T-helper 1 cell (primary cell): ENCODE measurements around the gene SOX8.
"Not testable (repeated sequence)": the region's sequence is repeated elsewhere in the genome, so short reads cannot be mapped to it uniquely, and the experiment has no call there.

Experiments used
- DNase-seq, 5 donors: peaks; one replicate each; pipeline ENCODE4 v3.0.0-alpha.2; 2012 to 2020
- total RNA-seq, 4 donors: gene quantifications; one replicate each; lab custom pipeline; 2026; lab: John Stamatoyannopoulos, UW

SOX8 gene
- total RNA-seq: 1.1 to 5.2 (median 4.2) reads per million in 4 donors

DNA sequence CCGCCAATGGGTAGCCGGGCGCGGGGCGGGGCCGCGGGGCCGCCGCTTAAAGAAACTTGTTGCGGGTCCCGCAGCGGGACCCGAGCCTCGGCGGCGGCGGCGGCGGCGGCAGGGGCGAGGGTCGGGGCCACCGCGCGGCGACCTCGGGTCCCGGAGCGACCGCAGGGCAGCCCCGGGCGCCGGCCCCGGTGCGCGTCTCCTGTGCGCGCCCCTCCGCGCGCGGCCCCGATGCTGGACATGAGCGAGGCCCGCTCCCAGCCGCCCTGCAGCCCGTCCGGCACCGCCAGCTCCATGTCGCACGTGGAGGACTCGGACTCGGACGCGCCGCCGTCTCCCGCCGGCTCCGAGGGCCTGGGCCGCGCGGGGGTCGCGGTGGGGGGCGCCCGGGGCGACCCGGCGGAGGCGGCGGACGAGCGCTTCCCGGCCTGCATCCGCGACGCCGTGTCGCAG, at the start of gene SOX8:
SOX8 (plus strand) TSS at position 76 of the 450 bp plus-strand sequence; CDS start at position 229, 153 bp downstream.
- DNase-seq: no peak

GRCh38 chr16:932831-933330, 48.7 kb upstream of the SOX8 start:
- DNase-seq: no peak

- DNase-seq: no peak
Measured at GRCh38 chr16:933581-933980, 48.0 kb upstream of the SOX8 start.

DNA sequence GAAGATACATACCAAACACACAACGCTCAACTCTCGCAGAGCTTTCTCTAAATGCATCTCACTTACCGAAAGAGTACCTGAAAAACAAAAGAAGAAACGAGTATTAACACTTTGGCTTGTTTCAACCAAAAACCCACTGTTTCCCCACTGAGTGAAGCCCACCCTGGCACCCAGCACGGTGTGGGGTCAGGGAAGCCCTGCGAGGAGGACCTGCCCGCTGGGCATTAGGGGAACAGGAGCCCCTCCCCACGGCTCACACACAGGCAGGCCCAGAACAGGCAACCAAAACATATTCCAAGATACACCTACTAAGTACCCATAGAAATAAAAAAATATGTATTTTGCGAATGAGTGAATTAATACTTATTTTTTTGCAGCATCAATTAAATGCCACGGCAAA, 47.4 kb upstream of the SOX8 start:
- DNase-seq: no peak

DNA sequence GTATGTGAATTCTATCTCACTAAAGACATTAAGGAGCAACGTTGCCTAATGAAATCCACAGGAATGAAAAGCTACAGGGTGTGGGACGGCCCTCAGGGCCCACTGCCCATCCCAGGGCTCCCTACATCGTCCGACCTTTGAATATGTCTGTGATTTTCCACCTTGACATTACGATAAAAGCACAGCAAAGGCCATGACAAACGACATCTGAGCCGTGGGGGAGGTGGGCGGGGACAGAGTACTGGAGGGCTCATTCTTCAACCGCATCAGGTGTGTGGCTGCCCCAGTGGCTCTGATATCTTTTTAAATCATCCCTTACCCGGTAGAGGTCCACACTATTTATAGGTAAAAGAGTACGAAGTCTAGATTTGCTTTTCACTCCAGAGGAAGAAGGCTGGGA, 45.9 kb upstream of the SOX8 start:
- DNase-seq: no peak

DNA sequence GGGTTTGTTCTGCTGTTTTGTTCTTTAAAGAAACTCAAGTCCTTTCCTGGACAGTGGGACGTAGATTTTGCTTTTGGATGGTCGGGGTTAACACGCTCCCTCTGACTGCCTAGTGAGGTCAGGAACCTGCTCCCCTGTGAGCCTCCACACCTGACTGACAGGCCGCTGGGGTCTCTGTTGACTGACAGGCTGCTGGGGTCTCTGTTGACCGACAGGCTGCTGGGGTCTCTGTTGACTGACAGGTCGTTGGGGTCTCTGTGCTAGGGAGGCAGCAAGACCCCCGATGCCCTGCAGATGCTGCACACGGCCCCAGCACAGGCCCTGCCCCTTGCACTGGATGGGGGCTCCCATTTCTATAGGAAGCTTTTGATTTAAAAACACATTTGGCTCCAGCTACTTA, 44.3 kb upstream of the SOX8 start:
- DNase-seq: no peak

- DNase-seq: no peak
Measured at GRCh38 chr16:937723-938122, 43.8 kb upstream of the SOX8 start.

- DNase-seq: no peak
Measured at GRCh38 chr16:938136-938535, 43.4 kb upstream of the SOX8 start.

DNA sequence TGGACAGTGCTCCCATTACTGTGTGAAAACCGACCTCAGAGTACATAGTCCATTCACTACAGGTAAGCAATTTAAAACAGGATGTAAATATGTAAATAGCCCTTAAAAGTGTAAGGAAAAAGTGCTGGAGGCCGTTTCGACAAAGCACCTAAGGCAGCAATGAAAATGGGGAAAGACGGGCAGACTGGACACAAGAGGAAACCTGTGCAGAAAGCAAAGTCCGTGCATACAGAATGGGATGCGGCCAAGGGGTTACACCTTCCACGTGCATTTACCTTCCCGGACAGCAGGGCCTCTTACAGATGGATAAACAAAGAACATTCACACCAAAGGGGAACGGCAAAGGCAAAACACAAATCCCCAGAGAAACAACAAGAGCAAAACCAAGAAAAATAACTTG, 42.8 kb upstream of the SOX8 start:
- no peak for DNase-seq

DNA sequence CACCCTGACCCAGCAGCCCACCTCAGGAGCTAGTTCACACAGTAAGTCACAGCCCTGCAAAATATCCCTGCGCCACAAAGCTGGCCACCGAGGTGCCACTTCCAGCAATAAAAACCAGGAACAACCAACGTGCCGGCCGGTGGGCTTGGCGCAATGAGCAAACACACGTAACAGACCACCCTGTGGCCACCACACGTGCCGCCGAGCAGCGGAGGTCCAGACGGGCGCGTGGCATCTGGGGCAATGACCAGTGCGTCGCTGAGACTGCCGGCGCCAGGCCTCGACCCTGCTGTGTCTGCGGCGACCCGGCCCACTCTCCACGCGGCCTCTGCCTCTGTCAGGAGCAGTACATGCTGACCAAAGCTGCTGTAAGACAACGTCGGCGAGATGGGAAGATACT, 42.3 kb upstream of the SOX8 start:
- no peak for DNase-seq

DNA sequence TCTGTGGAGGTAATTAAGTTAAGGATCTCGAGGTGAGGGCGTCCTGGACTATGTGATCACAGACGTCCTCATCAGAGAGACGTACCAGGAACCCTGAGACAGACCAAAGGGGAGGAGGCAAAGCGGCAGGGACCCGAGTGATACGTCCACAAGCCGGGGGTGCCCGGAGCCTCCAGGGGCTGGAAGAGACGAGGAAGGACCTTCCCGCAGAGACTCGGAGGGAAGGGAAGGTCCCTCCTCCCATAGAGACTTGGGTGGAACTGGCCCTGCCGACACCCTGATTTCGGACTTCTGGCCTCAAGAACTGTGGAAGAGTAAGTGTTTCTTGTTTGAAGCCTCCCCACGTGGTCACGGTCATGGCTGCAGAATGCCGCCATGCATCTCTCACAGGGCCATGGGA, 41.6 kb upstream of the SOX8 start:
- no peak for DNase-seq

- DNase-seq: no peak
Measured at GRCh38 chr16:942436-943060, 39.0 kb upstream of the SOX8 start.

- no peak for DNase-seq
Measured at GRCh38 chr16:943971-944370, 37.6 kb upstream of the SOX8 start.

- no peak for DNase-seq
Measured at GRCh38 chr16:945271-946047, 36.1 kb upstream of the SOX8 start.

- no peak for DNase-seq
Measured at GRCh38 chr16:946048-946395, 35.5 kb upstream of the SOX8 start.

GRCh38 chr16:947255-947921, 34.2 kb upstream of the SOX8 start:
- DNase-seq: no peak

GRCh38 chr16:947922-948303, 33.7 kb upstream of the SOX8 start:
- not testable (repeated sequence) for DNase-seq

GRCh38 chr16:948767-949166, 32.8 kb upstream of the SOX8 start:
- not testable (repeated sequence) for DNase-seq

DNA sequence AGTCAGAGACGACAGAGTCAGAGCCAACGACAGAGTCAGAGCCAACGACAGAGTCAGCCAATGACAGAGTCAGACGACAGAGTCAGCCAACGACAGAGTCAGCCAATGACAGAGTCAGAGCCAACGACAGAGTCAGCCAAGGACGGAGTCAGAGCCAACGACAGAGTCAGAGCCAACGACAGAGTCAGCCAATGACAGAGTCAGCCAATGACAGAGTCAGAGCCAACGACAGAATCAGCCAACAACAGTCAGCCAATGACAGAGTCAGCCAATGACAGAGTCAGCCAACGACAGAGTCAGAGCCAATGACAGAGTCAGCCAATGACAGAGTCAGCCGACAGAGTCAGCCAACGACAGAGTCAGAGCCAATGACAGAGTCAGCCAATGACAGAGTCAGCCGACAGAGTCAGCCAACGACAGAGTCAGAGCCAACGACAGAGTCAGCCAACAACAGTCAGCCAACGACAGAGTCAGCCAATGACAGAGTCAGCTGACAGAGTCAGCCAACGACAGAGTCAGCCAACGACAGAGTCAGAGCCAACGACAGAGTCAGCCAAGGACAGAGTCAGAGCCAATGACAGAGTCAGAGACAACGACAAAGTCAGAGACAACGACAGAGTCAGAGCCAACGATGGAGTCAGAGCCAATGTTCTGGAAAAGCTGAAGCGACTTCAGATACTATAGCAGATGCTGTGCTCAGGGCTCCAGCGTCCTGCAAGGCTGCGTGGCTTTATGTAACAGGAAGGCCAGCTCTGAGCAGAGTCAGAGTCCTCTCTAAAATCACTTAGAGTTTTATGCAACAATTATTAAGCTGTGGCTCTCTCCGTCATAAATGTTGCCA, 30.6 kb upstream of the SOX8 start:
- not testable (repeated sequence) for DNase-seq

GRCh38 chr16:951660-952301, 29.8 kb upstream of the SOX8 start:
- DNase-seq: no peak

DNA sequence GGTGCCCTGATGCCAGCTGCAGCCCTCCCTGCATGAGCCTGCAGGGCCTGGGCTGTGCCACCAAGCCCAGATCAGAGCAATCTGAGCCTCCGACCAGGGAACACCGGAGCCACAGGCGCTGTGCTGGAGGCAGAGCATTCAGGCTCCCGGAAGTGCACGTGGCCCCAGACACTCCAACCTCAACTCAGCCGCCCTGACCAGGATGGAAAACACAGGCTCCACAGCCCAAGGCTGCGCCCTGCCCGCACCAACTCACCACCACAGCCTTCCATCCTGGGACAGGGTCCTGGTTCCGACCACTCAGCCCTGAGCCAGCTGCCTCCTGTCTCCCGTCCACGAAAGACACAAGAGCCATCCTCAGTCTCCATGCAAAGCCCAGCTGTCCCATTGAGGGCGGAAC, 29.2 kb upstream of the SOX8 start:
- no peak for DNase-seq

DNA sequence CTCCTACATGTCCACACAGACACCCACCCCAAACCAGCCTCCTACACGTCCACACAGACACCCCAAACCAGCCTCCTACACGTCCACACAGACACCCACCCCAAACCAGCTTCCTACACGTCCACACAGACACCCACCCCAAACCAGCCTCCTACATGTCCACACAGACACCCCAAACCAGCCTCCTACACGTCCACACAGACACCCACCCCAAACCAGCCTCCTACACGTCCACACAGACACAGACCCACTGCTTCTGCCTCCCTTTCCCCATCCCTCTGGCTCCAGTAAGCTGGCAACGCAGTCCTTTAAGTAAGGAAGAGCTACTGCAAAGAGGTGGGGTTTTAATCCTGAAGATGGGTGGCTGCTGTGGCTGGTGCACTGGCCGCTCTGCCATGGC, 27.8 kb upstream of the SOX8 start:
- not testable (repeated sequence) for DNase-seq
